ENCODE results near the gene CDKAL1.
"Not testable (repeated sequence)": the region's sequence is repeated elsewhere in the genome, so short reads cannot be mapped to it uniquely, and the experiment has no call there.

The CDKAL1 gene

DNA sequence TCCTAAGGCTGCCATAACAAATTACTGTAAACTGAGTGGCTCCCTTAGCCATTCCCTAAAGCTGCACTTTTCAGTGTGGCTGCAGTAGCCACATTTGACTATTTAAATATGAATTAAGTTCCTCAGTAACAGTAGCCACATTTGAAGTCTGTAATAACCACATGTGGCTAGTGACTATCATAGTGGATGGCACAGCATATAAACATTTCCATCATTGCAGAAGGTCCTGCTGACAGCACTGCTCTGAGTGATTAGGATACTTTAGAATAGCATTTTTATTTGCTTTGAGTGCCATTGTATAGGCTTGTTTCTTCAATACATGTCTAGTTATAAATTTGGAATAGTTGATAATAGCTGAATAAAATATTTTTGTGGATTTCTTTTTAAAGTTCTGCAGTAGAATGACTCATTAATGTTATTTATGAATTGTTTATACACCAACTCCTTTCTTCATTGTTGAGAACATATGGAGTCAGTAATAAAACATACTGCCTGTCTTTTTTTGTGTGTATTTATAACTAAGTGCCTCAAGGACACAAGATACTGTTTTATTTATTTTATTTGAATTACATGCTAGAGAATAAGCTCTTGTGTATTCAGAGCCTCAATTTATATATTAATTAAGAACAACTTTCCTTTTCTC, 217.2 kb downstream of the CDKAL1 start:
- DNase-seq, result no peak

DNA sequence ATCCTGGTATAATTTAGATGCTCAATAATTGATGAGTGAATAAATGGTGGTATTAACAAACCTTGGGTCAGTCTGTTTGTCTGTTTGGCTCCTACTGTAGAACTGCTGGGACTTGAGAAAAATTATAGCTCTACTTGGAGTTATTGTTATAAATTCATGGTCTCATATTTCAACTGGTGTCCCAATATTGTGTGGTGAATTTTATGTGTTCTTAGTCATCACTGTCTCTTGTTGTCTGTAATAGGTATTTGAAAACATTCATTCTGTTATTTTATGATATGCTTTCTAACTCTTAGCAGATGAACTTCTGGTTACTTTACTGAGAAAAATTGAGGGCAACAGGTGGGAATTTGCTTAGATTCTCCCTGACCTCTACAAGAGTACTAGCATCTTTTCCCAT, 221.4 kb downstream of the CDKAL1 start:
- DNase-seq, result no peak

DNA sequence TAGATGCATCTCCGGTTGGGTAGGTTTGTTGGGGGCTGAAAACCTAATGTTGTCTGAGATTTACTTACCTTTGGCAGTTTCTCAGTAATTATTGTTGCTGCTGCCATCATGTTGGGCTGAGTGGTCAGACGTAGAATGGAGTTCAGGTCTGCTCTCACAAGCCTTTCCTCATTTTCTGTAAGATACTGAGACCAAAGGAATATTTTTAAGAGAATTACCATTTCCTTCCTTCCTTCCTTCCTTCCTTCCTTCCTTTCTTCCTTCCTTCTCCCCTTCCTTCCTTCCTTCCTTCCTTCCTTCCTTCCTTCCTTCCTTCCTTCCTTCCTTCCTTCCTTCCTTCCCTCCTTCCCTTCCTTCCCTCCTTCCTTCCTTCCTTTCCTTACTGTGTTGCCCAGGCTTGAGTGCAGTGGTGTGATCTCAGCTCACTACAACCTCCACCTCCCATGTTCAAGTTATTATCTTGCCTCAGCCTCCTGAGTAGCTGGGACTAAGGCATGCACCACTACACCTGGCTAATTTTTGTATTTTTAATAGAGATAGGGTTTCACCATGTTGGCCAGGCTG, 222.4 kb downstream of the CDKAL1 start:
- not testable (repeated sequence) for DNase-seq

DNA sequence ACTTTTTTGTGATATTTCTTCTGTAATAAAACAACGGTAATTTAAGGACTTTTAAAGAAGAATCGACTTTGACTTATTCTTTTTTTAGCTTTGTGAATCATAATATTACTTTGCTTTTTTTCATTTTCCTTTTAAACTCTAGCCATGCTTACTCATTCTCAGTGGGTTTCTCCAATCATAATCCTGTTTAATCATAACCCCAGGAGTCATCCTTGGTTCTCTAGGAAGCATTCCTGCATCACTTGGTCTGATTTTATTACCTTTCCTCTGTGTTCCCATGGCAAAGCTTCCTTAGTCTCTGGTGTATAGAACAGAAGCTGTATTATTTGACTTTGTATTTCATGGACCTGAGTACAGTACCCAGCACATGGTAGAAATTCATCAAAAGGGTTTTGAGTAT, 223.5 kb downstream of the CDKAL1 start:
- DNase-seq, result no peak

DNA sequence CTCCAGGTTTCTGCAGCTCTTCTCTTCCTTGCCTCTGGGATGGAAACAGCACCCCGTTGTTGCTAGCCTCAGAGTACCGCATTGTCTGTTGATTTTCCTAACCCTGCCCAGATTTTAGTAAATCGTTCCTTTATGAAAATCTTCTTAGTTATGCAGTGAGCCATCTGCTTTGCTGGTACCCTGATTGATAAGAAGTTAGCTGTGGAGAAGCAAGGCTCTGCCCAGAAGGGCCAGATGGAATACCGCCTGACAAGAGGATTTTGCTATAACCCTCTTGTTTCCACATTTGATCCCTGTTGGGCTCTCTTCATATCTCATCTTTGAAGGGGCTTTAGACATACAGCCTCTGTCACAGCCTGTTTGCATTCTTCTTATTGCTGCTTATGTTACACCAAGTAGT, 229.0 kb downstream of the CDKAL1 start:
- DNase-seq, result no peak

DNA sequence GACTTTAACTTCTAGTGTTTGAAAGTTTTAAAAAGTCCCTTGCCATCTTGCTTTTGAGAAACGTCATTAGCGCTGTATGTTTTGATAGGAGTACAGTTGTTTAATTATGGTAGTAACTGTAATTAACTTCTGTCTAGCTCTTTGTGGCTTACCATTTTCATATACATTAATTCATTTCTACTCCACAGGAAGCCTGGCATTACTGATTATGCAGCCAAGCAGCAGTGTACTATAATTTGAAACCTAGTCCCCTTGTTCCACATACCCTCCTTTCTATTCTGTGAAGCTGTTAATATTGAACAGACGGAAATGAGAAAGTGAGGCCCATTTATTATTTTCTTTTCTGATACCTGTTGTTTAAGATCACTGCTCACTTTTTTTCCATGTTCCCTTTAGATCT, 235.4 kb downstream of the CDKAL1 start:
- no peak for DNase-seq

DNA sequence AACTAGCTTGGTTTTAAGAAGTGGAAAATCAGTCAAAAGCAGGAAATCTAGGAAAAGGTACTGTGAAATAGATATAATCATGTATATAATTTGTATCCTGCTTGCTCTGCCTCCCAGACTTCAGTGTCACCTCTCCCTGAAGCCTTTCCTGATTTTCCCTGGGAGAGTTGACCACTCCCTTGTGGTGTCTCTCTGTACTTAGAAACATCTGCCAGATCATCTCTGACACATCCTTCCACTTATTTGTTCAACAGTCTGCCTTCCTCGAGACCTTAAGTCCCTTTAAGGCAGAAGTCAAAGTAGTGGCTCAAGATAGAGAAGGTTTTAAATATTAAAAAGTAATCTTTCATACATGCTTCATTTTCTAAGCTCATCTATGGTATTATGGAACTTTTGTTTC, 236.5 kb downstream of the CDKAL1 start:
- no peak for DNase-seq

DNA sequence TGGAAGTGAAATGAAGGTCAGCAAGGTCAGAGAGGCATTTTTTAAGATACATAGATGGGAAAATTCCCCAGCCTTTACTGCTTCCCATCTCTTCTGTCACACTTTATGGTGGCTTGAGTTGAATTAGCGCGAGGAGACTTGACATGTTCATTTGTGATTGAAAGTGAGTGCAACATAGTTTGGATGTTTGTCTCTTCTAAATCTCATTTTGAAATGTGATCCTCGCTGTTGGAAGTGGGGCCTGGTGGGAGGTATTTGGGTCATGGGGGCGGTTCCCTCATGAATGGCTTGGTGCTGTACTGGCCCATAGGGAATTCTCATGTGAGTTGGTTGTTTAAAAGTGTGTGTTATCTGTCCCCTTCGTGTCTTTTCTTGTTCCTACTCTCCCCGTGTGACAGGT, 237.2 kb downstream of the CDKAL1 start:
- no peak for DNase-seq

DNA sequence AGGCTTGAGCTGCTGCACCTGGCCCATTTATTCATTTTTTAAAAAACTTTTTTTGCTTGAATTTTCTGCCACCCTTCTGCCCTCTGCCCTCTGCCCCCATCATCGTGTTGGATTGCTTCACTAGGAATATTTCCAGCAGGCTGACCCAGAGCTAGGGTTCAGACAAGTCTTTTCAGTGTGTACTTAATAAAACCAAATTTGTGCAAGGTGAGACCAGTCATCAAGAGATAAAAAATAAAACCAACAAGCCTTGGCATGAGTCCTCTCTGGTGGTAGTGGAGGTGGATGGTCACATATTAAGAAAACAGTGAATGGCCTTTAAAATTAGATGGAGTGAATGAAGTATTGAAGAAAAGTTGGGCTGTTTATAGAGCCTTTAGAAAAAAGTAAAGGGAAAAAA, 239.6 kb downstream of the CDKAL1 start:
- no peak for DNase-seq

DNA sequence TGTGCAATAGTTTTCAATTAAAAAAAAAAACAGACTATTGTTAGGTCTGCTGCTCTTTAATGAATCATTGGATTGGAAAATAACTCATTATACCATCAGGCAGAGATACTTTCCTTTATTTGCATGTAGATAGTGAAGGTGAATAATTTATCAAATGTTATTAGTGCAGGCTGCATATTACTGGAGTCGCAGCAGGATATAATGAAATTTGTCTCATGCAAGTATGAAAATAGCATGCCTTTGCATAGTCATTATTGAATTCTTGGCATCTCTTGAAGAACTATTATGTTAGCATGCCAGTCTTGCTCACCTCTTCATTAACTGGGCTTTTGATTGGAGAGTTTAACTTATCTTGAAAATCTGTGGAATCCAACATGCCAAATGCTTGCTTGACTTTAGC, 241.7 kb downstream of the CDKAL1 start:
- DNase-seq, result no peak

DNA sequence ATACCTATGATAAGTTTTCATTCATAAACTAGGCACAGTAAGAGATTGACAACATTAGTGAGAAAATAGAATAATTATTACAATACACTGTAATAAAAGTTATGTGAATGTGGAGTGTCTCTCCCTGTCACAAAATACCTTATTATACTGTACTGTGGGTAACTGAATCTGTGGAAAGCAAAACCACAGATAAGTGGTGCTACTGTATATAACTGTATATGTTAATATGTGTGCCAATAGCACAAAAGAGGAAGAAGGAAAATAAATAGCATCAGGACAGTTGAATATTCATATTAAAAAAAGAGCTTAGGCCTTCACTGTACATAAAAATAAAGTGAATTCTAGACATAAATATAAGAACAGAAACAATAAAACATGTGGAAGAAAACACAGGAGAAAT, 243.5 kb downstream of the CDKAL1 start:
- DNase-seq, result no peak

DNA sequence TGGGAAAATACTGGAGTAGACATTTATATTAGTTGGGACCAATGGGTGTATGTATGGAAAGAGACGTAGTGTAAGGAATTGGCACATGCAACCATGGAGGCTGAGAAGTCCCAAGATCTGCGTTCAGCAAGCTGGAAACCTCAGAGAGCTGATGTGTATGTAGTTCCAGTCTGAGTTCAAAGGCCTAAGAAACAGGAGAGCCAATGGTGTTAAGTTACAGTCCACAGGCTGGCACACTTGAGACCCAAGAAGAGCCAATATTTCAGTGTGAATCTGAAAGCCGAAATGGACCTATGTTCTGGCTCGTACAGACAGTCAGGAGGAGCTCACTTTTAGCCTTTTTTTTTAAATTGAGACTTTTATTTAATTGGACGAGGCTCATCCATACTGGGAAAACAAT, 244.2 kb downstream of the CDKAL1 start:
- no peak for DNase-seq

DNA sequence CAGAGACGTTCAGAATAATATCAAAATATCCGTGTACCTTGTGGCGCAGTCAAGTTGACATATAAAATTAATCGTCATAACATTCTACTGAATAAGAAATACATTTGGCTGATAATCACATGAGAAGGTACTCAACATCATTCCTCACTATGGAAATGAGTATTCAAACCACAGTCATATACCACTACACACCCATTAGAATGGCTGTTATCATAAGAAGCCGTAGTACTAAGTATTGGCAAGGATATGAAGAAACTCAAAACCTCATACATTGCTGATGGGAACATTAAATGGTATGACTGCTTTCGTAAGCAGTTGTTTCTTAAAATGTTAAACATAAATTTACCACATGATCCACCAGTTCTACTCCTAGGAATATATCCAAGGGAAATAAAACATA, 244.7 kb downstream of the CDKAL1 start:
- DNase-seq, result no peak

DNA sequence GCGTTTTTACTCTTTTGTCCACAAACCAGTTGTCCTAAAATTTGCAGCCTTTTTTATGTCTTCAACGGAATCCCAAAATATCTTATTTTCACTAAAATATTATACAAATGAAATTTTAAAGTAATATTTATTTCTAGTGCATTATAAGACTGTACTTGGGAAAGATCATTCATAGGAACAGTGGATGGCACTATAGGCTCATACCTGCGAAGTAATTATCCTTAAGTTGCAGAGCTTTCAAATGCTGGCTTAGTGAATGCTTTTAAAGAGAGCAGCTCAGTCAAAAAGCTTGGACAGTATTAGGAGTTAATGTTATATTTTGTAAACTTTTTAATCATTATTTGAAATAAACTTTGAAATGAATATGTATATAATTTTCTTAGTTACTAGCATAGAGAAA, 254.9 kb downstream of the CDKAL1 start:
- DNase-seq, result no peak

DNA sequence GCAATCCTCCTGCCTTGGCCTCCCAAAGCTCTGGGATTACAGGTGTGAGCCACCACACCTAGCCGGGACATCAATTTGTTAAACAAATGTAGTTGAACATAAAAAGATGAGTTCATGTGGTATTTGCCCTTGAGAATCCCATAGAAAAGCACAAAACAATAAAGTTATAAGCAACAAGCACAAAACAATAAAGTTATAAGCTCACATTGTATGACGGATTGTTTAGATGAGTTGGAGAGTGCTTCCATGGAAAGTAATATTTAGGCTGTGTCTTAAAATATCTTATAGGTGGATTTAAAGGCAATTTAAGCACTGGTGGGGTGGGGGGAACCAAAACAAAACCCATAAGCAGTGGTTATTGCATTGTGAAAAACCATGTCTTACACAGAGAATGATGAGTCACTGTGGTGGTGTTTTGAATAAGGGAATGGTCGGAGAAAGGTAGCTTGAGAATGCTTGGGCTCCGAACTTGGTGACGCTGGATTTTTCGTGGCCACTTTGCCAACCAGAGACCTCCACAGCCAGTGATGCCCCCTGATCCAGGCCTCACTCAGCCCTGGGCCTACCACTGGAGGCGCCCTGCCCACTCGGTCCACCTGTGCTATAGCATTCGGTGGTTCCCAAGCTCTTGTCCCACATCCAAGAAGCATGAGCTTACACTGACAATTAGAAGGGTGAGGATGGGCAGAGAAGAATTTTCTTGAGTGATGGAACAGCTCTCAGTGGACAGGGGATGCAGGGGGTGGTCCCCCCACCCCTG, 256.0 kb downstream of the CDKAL1 start:
- DNase-seq, result no peak

DNA sequence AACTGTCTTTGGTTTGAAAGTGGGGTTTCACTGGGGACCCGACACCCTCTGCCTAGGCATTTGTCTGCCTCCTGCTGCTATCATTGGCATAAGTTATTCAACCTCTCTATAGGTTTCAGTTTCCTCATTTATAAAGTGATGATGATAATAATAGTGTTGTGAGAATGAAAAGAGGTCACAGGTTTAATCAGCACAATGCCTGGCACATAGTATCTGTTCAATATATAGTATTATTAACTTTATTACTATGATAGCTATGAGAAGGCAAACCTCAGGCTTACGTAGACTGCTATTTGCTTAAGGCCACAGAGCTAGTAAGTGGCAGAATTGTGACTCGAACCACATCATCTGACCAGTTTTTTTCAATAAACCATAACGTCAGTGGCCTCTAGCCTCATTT, 256.8 kb downstream of the CDKAL1 start:
- no peak for DNase-seq

DNA sequence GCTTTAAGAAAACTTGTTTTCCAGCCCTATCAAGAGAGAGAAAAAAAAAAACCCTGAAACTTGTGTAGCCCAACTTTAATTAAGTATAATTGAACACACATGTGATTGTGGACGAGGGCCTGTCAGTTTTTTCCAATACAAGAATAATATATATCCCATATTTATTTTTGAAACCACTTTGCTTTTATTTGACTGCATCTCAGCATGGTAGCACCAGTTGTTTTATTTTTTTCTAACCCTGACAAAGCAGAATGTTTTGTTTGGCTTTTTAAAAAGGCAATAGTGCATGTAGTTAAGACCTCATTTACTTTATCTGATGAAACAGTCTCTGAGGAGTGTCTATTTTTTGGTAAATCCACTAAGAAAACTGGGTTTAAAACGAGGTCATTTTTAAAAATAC, 257.7 kb downstream of the CDKAL1 start:
- no peak for DNase-seq

DNA sequence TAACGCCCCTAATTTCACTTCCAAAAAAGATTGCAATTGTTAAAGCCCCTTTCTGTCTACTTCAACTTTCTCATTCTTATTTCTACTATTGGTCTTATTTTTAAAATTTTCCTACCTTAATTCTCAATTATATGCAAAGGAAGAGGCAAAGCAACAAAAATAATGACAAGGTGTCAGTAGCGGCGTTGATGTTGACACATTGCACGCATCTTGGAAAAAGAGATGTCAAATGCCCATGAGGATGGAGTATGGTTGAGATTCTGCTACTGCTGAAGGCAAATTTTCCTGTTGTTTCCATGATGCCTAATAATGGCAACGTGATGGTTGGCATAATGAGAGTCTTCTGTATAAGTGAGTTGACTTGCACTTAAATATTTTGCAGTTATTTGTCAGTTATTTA, 258.9 kb downstream of the CDKAL1 start:
- DNase-seq, result no peak

DNA sequence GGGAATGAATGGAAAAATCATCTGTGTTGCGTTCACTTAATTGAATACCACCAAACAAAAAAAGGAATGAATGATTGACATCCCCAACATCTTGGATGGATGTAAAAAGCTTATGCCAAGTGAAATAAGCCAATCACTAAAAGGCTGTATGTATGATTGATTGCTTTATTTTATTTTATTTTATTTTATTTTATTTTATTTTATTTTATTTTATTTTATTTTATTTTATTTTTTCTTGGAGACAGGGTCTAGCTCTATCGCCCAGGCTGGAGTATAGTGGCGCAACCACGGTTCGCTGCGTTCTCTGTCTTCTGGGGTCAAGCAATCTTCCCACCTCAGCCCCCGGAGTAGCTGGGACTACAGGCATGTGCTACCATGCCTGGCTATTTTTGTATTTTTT, 263.3 kb downstream of the CDKAL1 start:
- no peak for DNase-seq

DNA sequence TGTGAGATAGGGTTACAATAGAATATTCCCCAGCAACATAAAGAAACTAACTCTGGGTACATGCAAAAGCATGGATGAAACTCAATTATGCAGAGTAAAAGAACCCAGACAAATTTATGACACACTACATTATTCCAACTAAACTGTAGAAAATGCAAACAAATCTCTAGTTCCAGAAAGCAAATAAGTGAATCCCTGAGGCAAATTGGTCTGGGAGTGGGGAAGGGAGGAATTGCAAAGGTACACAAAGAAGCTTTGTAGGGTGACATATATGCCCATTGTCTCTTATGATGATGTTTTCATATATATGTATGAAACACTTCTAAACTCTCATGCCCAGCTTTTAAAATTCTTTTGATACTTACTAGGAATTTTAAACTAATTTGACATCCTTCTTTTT, 266.0 kb downstream of the CDKAL1 start:
- DNase-seq, result no peak

DNA sequence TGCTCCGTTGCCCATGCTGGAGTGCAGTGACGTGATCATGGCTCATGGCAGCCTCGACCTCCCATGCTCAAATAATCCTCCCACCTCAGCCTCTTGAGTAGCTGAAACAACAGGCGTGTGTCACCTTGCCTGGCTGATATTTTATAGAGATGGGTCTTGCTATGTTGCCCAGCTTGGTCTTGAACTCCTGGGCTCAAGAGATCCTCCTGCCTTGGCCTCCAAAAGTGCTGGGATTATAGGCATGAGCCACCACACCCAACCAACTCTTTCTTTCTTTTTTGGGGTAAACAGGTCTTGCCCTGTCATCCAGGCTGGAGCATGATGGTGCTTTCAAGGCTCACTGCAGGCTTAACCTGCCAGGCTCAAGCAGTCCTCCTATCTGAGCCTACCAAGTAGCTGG, 266.4 kb downstream of the CDKAL1 start:
- no peak for DNase-seq

DNA sequence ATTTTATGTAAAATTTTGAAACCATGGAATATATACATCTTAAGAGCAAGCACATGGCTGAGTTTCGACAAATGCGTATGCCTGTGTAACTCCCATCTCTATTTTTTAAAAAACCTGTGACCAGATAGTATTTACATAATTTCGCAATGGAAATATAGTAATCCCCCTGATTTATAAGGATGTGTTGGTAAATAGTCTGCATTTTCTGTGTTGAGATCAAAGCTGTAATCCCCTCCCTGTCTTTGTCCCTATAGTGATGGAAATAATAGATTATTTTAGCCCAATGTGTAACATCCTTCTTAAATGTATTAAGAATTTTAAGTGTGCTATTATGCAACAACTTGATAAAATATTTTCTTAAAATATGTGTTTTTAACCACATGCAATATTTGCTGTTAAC, 267.3 kb downstream of the CDKAL1 start:
- no peak for DNase-seq

DNA sequence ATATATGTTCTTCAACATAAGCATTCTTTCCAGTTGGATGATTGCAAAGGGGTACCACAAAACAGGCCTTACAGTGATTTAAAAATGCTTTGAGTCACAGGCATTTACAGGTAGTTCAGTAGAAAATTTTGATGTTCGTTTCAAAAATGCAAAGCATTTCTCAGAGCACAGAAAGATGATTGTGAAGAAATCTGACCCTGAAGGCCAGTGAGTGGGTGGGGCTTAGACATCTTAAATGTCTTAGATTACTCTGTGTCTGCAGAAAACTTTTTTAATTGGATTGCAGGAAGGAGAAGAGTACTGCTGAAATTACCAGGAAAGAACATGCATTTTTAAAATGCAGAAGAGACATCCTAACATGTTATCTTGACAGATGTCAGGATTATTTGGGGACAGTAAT, 268.3 kb downstream of the CDKAL1 start:
- no peak for DNase-seq

DNA sequence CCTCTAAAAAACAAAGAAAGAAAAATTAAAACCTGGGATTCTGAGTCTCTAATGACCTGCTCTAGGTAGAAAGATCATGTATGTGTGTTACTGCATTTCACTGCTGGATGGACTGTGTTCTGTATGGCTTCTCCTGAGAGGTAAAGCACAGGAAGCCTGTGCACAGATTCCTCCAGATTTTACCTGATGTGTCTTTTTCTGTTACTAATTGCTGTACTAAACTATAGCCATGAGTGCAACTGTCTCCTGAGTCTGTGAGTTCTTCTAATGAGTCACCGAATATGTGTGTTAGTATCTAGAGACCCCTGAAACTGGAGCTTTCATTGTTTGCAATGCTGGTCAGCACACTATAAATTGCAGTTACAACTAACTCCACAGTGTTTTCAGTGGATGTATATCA, 270.8 kb downstream of the CDKAL1 start:
- DNase-seq, result no peak

DNA sequence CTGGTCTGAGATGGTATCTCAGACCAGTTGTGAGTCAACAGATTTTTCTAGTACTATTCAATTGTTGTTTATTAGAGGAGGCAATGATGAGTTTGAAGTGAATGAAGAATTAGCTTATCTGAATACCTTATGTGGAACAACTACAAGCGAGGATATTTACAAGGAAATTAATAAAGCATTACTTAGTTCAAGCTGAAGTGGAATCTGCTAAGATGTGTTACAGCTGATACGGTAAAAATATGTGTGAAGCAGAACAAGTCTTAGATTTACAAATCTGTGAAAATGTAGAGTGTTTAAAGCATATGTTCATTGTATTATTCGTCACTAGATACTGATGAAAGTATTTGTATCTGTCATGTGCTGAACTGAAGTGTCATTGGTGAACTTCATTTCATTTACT, 272.4 kb downstream of the CDKAL1 start:
- no peak for DNase-seq

Measured in amniotic stem cell (primary cell).